Activated CD8-positive, alpha-beta memory T cell treated with anti-CD3 and anti-CD28 coated beads, Interleukin-2, amount 10 ng/mL, durations not matched to agents 7 days and 5 days (primary cell): ENCODE results near the gene RINT1. TPM values are rescaled to one million over a fixed set of nuclear protein-coding genes. Genes with fewer than 3 reads are reported as not detected.

Experiments used
- total RNA-seq, 2 experiments: library from RNA; stranded (reverse); gene quantifications; one replicate each; pipeline ENCODE4 v1.2.3, GENCODE V29; 2021

The RINT1 gene
- total RNA-seq, 2 experiments from 2014 or later, result 22.8 to 25.7 TPM

Other genes with a start within 250 kb of the RINT1 start
- 10 to 100 TPM; 40.4 to 41.2 TPM for gene SRPK2, start 143.3 kb upstream of the RINT1 start, total RNA-seq
- 10 to 100 TPM; 13.1 to 19.4 TPM for gene PUS7, start 9.9 kb upstream of the RINT1 start, total RNA-seq
- not detected for gene EFCAB10, start 49.3 kb downstream of the RINT1 start, total RNA-seq